Activated T-helper 1 cell treated with anti-CD3 and anti-CD28 coated beads, Interleukin-12 subunit alpha, Interleukin-12 subunit beta, Interleukin-2, Interleukin-4 antibody, amounts not matched to agents 30 ng/mL and 10 ng/mL and 1 ng/mL, durations not matched to agents 14 hours and 24 hours and 36 hours (primary cell): Measurements from ENCODE around the gene PTPN13. TPM values are rescaled to one million over a fixed set of nuclear protein-coding genes. Genes with fewer than 3 reads are reported as not detected.
"Not testable (repeated sequence)": the region's sequence is repeated elsewhere in the genome, so short reads cannot be mapped to it uniquely, and the experiment has no call there.

ENCODE experiments used
- DNase-seq: peaks from one replicate; pipeline ENCODE4 v3.0.0; 2021; ENCODE audit warnings: low spot score
- H3K27ac Mint-ChIP-seq: one replicate; pipeline ENCODE4 v1.8.0; 2021; ENCODE audit warnings: mild to moderate bottlenecking, mixed read lengths
- H3K27me3 Mint-ChIP-seq: one replicate; pipeline ENCODE4 v1.8.0; 2022; ENCODE audit warnings: mild to moderate bottlenecking, moderate library complexity, mixed read lengths; ENCODE audit not compliant: insufficient read depth
- H3K36me3 Mint-ChIP-seq: one replicate; pipeline ENCODE4 v1.8.0; 2021; ENCODE audit warnings: low read depth, mixed read lengths
- H3K4me1 Mint-ChIP-seq: one replicate; pipeline ENCODE4 v1.8.0; 2021; ENCODE audit warnings: low read depth, mixed read lengths
- H3K4me3 Mint-ChIP-seq: one replicate; pipeline ENCODE4 v1.8.0; 2021; ENCODE audit warnings: mild to moderate bottlenecking, moderate library complexity, mixed read lengths
- H3K9me3 Mint-ChIP-seq: one replicate; pipeline ENCODE4 v1.8.0; 2021; ENCODE audit warnings: mixed read lengths
- intact Hi-C: fragments of 100-400 bp; cut with micrococcal nuclease; formaldehyde crosslinking; loops from one replicate; pipeline ENCODE4 v1.15.1; 2024
- total RNA-seq: library from RNA; stranded (reverse); gene quantifications from 2 replicates; pipeline ENCODE4 v1.2.3, GENCODE V29; 2022

PTPN13 gene
- total RNA-seq, 1 donor from 2014 or later, result 0.44 TPM

- Mint-ChIP-seq H3K4me1 (no peaks in the 10 kb centered on the region), H3K36me3 (no peaks in the 10 kb centered on the region), H3K27ac (no peak overlapping the region), H3K27me3 (no peaks in the 10 kb centered on the region), H3K9me3 (no peaks in the 10 kb centered on the region), H3K4me3 (no peak overlapping the region)
- DNase-seq, result no peak
- intact Hi-C loops, result no loop called here
Observed at GRCh38 chr4:86706923-86707597, 112.9 kb downstream of the PTPN13 start.

- no peak overlapping the region for H3K4me3 Mint-ChIP-seq
- no peaks in the 10 kb centered on the region for H3K36me3 Mint-ChIP-seq
- intact Hi-C loops, result no loop called here
- no peaks in the 10 kb centered on the region for H3K9me3 Mint-ChIP-seq
- no peak for DNase-seq
- no peaks in the 10 kb centered on the region for H3K4me1 Mint-ChIP-seq
- no peaks in the 10 kb centered on the region for H3K27me3 Mint-ChIP-seq
- H3K27ac Mint-ChIP-seq, result no peak overlapping the region
Observed at GRCh38 chr4:86717651-86718050, 123.5 kb downstream of the PTPN13 start.

GRCh38 chr4:86718152-86718551 lies 124.0 kb downstream of the PTPN13 start:
- Mint-ChIP-seq H3K36me3 (no peaks in the 10 kb centered on the region), H3K27me3 (no peaks in the 10 kb centered on the region), H3K4me1 (no peaks in the 10 kb centered on the region), H3K4me3 (no peak overlapping the region), H3K9me3 (no peaks in the 10 kb centered on the region), H3K27ac (no peak overlapping the region)
- intact Hi-C loops, result no loop called here
- DNase-seq, result no peak

- H3K4me1 Mint-ChIP-seq, H3K27ac Mint-ChIP-seq, DNase-seq, H3K27me3 Mint-ChIP-seq, intact Hi-C loops, H3K9me3 Mint-ChIP-seq, H3K36me3 Mint-ChIP-seq, H3K4me3 Mint-ChIP-seq: not testable (repeated sequence)
Observed at GRCh38 chr4:86719149-86719548, 125.0 kb downstream of the PTPN13 start.

GRCh38 chr4:86720508-86721068 lies 126.5 kb downstream of the PTPN13 start:
- Mint-ChIP-seq H3K4me3 (no peak overlapping the region), H3K36me3 (no peaks in the 10 kb centered on the region), H3K9me3 (no peaks in the 10 kb centered on the region), H3K27me3 (no peaks in the 10 kb centered on the region), H3K27ac (no peak overlapping the region), H3K4me1 (no peaks in the 10 kb centered on the region)
- DNase-seq, result no peak
- intact Hi-C loops, result no loop called here

GRCh38 chr4:86721412-86721811 lies 127.3 kb downstream of the PTPN13 start:
- H3K9me3 Mint-ChIP-seq, result no peaks in the 10 kb centered on the region

GRCh38 chr4:86730310-86730709 lies 136.2 kb downstream of the PTPN13 start:
- Mint-ChIP-seq H3K4me3 (no peak overlapping the region), H3K36me3 (no peaks in the 10 kb centered on the region), H3K27me3 (peaks cover 8% of the 10 kb centered on the region), H3K27ac (no peak overlapping the region), H3K4me1 (no peaks in the 10 kb centered on the region), H3K9me3 (no peaks in the 10 kb centered on the region)
- no peak for DNase-seq
- intact Hi-C loops, result no loop called here

More at GRCh38 chr4:86721412-86721811, 127.3 kb downstream of the PTPN13 start:
- Mint-ChIP-seq H3K4me1 (no peaks in the 10 kb centered on the region), H3K4me3 (no peak overlapping the region), H3K27me3 (no peaks in the 10 kb centered on the region), H3K36me3 (no peaks in the 10 kb centered on the region), H3K27ac (no peak overlapping the region)
- no peak for DNase-seq
- intact Hi-C loops, result no loop called here

- H3K9me3 Mint-ChIP-seq, result no peaks in the 10 kb centered on the region
- intact Hi-C loops, result no loop called here
- no peaks in the 10 kb centered on the region for H3K4me1 Mint-ChIP-seq
- no peak overlapping the region for H3K4me3 Mint-ChIP-seq
- DNase-seq, result no peak
- H3K36me3 Mint-ChIP-seq, result no peaks in the 10 kb centered on the region
- H3K27ac Mint-ChIP-seq, result no peak overlapping the region
- H3K27me3 Mint-ChIP-seq, result peaks cover 3% of the 10 kb centered on the region
Observed at GRCh38 chr4:86737244-86737643, 143.1 kb downstream of the PTPN13 start.

- H3K27me3 Mint-ChIP-seq, result no peaks in the 10 kb centered on the region
- H3K27ac Mint-ChIP-seq, result no peak overlapping the region
- no peaks in the 10 kb centered on the region for H3K9me3 Mint-ChIP-seq
- no peak overlapping the region for H3K4me3 Mint-ChIP-seq
- intact Hi-C loops, result no loop called here
- DNase-seq, result no peak
- no peaks in the 10 kb centered on the region for H3K4me1 Mint-ChIP-seq
- no peaks in the 10 kb centered on the region for H3K36me3 Mint-ChIP-seq
Observed at GRCh38 chr4:86741846-86742245, 147.7 kb downstream of the PTPN13 start.

GRCh38 chr4:86744570-86744969 lies 150.5 kb downstream of the PTPN13 start:
- H3K4me1 Mint-ChIP-seq, result no peaks in the 10 kb centered on the region
- H3K36me3 Mint-ChIP-seq, result no peaks in the 10 kb centered on the region
- intact Hi-C loops, result no loop called here
- DNase-seq, result no peak
- H3K4me3 Mint-ChIP-seq, result no peak overlapping the region
- H3K9me3 Mint-ChIP-seq, result no peaks in the 10 kb centered on the region
- H3K27ac Mint-ChIP-seq, result no peak overlapping the region
- H3K27me3 Mint-ChIP-seq, result no peaks in the 10 kb centered on the region

- H3K27ac Mint-ChIP-seq, result no peak overlapping the region
- H3K4me3 Mint-ChIP-seq, result no peak overlapping the region
- intact Hi-C loops, result no loop called here
- no peak for DNase-seq
- H3K9me3 Mint-ChIP-seq, result no peaks in the 10 kb centered on the region
- peaks cover 2% of the 10 kb centered on the region for H3K27me3 Mint-ChIP-seq
- no peaks in the 10 kb centered on the region for H3K36me3 Mint-ChIP-seq
- no peaks in the 10 kb centered on the region for H3K4me1 Mint-ChIP-seq
Observed at GRCh38 chr4:86749121-86749520, 155.0 kb downstream of the PTPN13 start.

GRCh38 chr4:86755388-86755787 lies 161.3 kb downstream of the PTPN13 start:
- H3K27me3 Mint-ChIP-seq, result peaks cover 6% of the 10 kb centered on the region
- H3K4me3 Mint-ChIP-seq, result no peak overlapping the region
- H3K4me1 Mint-ChIP-seq, result no peaks in the 10 kb centered on the region
- no peaks in the 10 kb centered on the region for H3K9me3 Mint-ChIP-seq
- no peak overlapping the region for H3K27ac Mint-ChIP-seq
- DNase-seq, result no peak
- H3K36me3 Mint-ChIP-seq, result no peaks in the 10 kb centered on the region
- intact Hi-C loops, result no loop called here

GRCh38 chr4:86757468-86757867 lies 163.4 kb downstream of the PTPN13 start:
- Mint-ChIP-seq H3K27ac (no peak overlapping the region), H3K4me3 (no peak overlapping the region), H3K9me3 (no peaks in the 10 kb centered on the region), H3K4me1 (no peaks in the 10 kb centered on the region), H3K36me3 (no peaks in the 10 kb centered on the region), H3K27me3 (peaks cover 6% of the 10 kb centered on the region)
- no peak for DNase-seq
- intact Hi-C loops, result no loop called here

- intact Hi-C loops, result no loop called here
- Mint-ChIP-seq H3K27ac (no peak overlapping the region), H3K27me3 (peaks cover 6% of the 10 kb centered on the region), H3K4me3 (no peak overlapping the region), H3K36me3 (no peaks in the 10 kb centered on the region), H3K9me3 (no peaks in the 10 kb centered on the region), H3K4me1 (no peaks in the 10 kb centered on the region)
- no peak for DNase-seq
Observed at GRCh38 chr4:86759298-86759697, 165.2 kb downstream of the PTPN13 start.
